ENCODE results near the gene TNIK.

TNIK gene

GRCh38 chr3:171163101-171164066 is 296.8 kb downstream of the TNIK start:
- DNase-seq (ENCODE audit: low read depth), result no peak

- no peak for DNase-seq (ENCODE audit: low read depth)
Measured at GRCh38 chr3:171160325-171160724, 299.9 kb downstream of the TNIK start.

GRCh38 chr3:171159822-171160157 is 300.4 kb downstream of the TNIK start:
- DNase-seq (ENCODE audit: low read depth), result no peak

- DNase-seq (ENCODE audit: low read depth), result no peak
Measured at GRCh38 chr3:171159024-171159821, 301.0 kb downstream of the TNIK start.

- DNase-seq (ENCODE audit: low read depth), result no peak
Measured at GRCh38 chr3:171157980-171158379, 302.2 kb downstream of the TNIK start.

- DNase-seq (ENCODE audit: low read depth), result no peak
Measured at GRCh38 chr3:171157286-171157685, 302.9 kb downstream of the TNIK start.

- no peak for DNase-seq (ENCODE audit: low read depth)
Measured at GRCh38 chr3:171156401-171157010, 303.7 kb downstream of the TNIK start.

GRCh38 chr3:171155122-171155700 is 305.0 kb downstream of the TNIK start:
- DNase-seq (ENCODE audit: low read depth), result no peak

GRCh38 chr3:171150945-171151344 is 309.3 kb downstream of the TNIK start:
- no peak for DNase-seq (ENCODE audit: low read depth)

- DNase-seq (ENCODE audit: low read depth), result no peak
Measured at GRCh38 chr3:171149526-171150116, 310.6 kb downstream of the TNIK start.

GRCh38 chr3:171145798-171146197 is 314.4 kb downstream of the TNIK start:
- no peak for DNase-seq (ENCODE audit: low read depth)

- no peak for DNase-seq (ENCODE audit: low read depth)
Measured at GRCh38 chr3:171142985-171143384, 317.2 kb downstream of the TNIK start.

GRCh38 chr3:171140246-171140645 is 320.0 kb downstream of the TNIK start:
- DNase-seq (ENCODE audit: low read depth), result no peak

GRCh38 chr3:171138027-171138426 is 322.2 kb downstream of the TNIK start:
- DNase-seq (ENCODE audit: low read depth), result no peak

- no peak for DNase-seq (ENCODE audit: low read depth)
Measured at GRCh38 chr3:171135549-171135948, 324.7 kb downstream of the TNIK start.

- no peak for DNase-seq (ENCODE audit: low read depth)
Measured at GRCh38 chr3:171133796-171134569, 326.2 kb downstream of the TNIK start.

GRCh38 chr3:171133337-171133736 is 326.9 kb downstream of the TNIK start:
- no peak for DNase-seq (ENCODE audit: low read depth)

- DNase-seq (ENCODE audit: low read depth), result no peak
Measured at GRCh38 chr3:171132873-171133272, 327.3 kb downstream of the TNIK start.

GRCh38 chr3:171129827-171130226 is 330.4 kb downstream of the TNIK start:
- DNase-seq (ENCODE audit: low read depth), result no peak

GRCh38 chr3:171127611-171128010 is 332.6 kb downstream of the TNIK start:
- no peak for DNase-seq (ENCODE audit: low read depth)
